C4-2B (cell line): Measurements from ENCODE around the gene NAIF1.
"Not testable (repeated sequence)": the region's sequence is repeated elsewhere in the genome, so short reads cannot be mapped to it uniquely, and the experiment has no call there.

Experiments
- H3K27ac ChIP-seq: fragments of 450-650 bp; 2 replicates; pipeline ENCODE4 v1.5.1; 2017
- CTCF ChIP-seq: fragments of 450-650 bp; conservative IDR thresholded peaks from 2 replicates; pipeline ENCODE4 v1.5.1; 2017; ENCODE audit warnings: mild to moderate bottlenecking
- ZFX ChIP-seq: fragments of 450-650 bp; IDR thresholded peaks from 2 replicates; pipeline ENCODE4 v1.6.1; 2017

The NAIF1 gene

GRCh38 chr9:128024761-128025308, 42.3 kb downstream of the NAIF1 start:
- no peak overlapping the region for H3K27ac ChIP-seq
- TF ChIP-seq ZFX (no peak), CTCF (no peak)

GRCh38 chr9:128023671-128024070, 43.4 kb downstream of the NAIF1 start:
- not testable (repeated sequence) for H3K27ac ChIP-seq

GRCh38 chr9:128022886-128023285, 44.2 kb downstream of the NAIF1 start:
- no peak overlapping the region for H3K27ac ChIP-seq
- TF ChIP-seq CTCF = no peak
- TF ChIP-seq ZFX = no peak

GRCh38 chr9:128021098-128021497, 46.0 kb downstream of the NAIF1 start:
- H3K27ac ChIP-seq = no peak overlapping the region
- TF ChIP-seq ZFX (no peak), CTCF (no peak)

GRCh38 chr9:128020692-128021091, 46.4 kb downstream of the NAIF1 start:
- H3K27ac ChIP-seq = no peak overlapping the region
- TF ChIP-seq ZFX = no peak
- TF ChIP-seq CTCF = no peak

GRCh38 chr9:128015696-128016095, 51.4 kb downstream of the NAIF1 start:
- H3K27ac ChIP-seq = peak overlapping the region; percentile 57

More at GRCh38 chr9:128015696-128016095, 51.4 kb downstream of the NAIF1 start:
- TF ChIP-seq ZFX = no peak
